Ureter (tissue), 1 donor: ENCODE data around the gene KCNK10. TPM values are rescaled to one million over a fixed set of nuclear protein-coding genes. Genes with fewer than 3 reads are reported as not detected.
A peak's percentile ranks its signal among the peaks of the same experiment; 100 is the strongest.

Source experiments
- DNase-seq: peaks from one replicate; pipeline ENCODE4 v3.0.0-alpha.2; 2020; ENCODE audit warnings: low spot score
- total RNA-seq: library from RNA; stranded (reverse); gene quantifications from one replicate; pipeline ENCODE4 v1.2.4, GENCODE V29; 2023
- donor health status: DM: yes; HTN: yes; CAD: no.

Gene KCNK10
- total RNA-seq, 1 donor from 2014 or later, result not detected

DNA sequence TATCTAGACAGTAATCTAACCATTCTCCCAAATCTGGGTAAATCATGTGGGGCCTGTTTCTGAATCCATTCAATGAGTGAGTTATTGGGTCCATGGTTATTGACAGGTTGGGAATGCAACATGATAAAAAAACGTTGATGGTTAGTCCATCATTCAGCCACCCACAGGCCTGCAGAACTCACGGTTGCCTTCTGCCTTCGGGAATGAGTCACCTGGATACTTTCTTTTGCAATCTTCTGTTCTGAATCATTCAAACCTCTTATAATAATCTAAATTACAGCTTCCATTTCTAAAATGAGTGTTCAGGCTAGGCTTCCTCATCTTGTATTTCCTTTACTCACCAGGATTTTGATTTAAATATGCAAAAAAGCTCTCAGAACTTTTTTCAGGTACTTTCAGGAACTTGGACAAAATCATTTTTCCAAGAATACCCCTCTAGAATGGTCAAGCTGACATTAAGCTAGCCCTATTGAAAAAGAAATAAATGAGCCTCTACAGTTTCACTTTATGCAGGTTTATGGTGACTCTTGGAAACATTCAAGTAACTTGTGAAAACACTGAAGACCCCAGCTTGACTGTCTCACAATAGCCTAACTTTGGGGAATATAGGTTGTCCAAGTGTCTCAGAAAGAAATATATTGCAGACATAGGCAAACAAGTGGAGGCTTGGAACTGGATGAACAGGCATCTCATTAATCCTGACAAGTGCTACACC is 94.4 kb downstream of the KCNK10 start:
- DNase-seq, result no peak

DNA sequence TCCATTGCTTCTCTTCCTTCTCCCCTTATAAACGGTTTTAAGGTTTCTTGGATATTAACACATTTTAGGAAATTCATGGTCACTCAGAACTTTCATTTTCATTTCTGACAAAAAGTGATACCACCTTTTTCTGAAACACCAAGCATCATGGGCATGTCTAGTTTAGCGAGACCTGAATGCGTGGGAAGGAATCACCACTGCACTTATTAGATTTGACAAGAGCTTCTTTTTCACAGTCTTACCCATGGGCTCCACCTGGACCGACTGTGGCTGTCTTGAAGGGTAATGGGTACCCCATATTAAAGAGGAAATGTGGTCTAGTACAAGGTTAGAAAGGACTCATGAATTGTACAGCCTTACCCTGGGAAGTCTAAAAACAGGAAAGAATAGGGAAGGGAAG is 95.4 kb downstream of the KCNK10 start:
- DNase-seq, result no peak

DNA sequence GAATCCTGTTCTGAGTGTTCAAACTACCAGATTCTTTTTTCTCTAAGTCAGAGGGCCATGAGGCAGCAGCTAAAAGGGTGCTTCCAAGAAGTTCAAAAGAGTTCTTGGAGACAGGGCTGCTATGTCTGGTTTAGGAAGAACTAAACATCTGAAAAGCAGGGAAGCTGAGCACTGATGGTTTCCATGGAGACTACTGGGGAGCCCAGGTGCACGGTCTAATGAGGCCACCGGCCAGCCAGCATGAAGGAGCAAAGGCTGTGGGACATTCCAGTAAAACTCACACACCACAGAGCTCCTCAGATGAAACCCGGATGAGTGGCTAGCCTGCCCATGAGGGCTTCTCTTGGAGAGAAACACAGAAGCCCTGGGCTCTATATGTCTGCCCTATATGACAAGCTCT is 97.3 kb downstream of the KCNK10 start:
- DNase-seq, result no peak

DNA sequence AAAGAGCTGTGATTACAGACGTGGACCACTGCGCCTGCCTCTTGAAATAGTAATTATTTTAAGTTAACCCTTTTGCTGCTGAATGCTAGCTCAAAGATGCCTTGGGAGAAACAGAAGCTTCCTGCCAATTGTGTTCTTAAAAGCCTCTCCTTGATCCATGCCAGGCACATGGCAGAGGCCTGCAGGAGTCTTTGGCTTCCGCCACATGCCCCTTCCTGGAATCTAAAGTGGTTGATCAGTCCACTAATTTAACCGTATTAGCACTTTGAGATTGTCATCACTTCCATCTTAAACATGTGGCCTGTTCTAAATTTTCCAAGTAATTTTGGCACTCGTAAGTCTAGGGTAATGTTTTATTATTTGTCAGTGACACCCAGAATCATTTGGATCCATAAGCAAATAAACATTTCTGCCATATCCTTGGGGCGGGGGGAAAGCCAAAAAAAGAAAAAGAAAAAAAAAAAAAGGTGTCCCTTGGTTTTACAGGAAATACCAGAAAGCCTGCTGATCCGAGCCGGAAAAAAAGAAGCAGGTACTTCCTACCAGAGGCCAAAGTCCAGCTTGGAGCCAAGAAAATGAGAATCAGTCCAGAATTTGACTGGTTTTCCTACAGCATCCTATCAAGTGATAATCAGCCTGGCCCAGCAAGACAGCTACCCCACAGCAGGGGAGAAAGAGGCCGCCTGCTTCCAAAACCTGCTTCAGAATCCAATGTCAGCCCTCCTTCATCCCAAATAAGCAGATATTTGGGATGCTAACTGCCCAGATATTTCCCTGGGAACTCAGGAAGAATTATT is 104.8 kb downstream of the KCNK10 start:
- no peak for DNase-seq

DNA sequence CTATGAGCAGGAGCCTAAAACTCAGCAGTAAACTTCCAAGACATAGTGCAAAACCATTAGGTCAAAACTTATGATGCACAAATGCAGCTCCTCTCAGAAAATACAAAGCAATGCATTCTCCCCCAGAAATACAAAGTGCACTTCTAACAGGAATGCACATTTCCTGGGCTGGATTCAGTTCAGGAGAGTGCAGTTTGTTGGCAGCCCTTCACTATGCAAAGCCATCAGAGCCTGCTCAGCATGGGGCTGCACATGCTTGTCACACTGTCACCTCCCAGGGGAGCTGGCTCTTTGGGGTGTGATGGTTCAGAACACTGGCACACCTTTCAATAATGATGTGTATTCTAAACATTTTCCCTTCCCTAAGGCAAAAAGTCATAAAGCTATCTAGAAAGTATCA is 110.4 kb downstream of the KCNK10 start:
- DNase-seq, result no peak

DNA sequence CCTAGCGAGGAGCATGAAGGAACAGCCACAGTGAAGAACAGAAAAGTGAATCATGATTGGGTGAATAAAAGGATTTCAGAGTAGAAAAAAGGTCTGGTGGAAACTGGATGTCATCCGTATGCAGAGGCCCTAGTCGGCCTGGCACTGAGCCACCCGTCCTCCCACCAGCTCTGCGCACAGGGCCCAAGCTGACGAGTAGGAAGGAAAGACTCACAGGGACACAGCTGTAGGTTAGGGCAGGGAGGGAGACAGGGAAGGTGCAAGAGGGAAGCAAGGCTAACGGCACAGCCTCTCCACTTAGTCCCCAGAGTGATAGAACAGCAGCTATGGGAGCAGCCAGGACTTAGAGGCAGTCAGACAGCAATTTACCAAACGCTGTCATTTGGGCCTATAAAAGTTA is 112.6 kb downstream of the KCNK10 start:
- DNase-seq, result no peak

DNA sequence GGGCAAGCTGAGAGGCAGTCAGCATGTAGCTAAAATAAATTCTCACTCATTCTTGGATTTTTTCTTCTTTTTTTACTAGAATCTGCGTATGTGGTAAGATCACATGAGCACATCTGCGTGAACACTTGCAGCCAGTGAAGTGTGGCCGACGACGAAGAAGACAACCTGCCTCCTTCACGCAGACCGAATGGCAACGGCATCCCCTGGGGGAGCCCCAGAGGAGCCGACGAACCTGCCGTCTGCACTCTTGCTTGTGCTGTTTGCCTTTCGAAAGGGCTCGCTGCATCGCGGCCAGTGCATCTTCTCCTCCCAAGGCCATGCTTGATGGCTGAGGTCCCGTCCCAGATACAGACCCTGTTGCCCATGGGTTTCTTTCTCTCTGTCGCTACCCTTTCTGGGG is 113.8 kb downstream of the KCNK10 start:
- DNase-seq, result no peak

DNA sequence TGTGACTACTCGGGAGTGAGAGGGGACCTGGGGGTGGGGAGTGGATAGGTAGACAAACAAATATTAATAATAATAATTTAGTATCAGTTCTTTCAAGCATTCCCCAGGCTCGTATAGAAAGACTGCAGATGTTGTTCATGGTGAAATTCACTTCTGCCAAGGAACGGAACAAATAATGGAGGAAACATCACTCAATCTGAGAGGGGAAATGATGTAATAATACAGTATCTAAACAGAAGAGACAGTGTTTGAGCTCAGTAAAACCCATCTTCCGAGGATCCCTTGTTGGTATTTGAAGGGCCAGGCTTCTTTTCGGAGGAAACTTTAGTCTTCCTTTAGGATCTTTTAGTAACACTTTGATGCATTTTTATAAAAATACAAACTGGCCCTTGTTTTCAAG is 114.2 kb downstream of the KCNK10 start:
- DNase-seq, result no peak

DNA sequence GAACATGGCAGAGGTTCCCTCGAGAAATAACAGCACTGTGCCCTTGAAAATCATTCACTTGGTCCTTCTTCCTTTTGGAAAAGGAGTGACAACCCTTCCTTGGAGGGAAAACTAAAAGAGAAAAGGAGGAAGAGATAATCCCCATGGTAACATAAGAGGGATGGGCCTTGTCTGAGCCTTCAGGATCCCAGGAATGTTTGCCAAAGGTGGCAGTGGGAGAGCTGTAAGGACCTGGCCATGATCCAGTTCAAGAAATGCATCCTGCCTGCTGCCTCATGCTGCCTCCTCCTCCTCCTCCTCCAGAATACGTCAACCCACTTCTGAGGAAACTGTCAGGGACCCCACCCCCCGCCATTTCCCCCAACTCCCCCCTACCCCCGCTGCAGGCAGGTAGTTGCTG is 118.8 kb downstream of the KCNK10 start:
- DNase-seq, result no peak

DNA sequence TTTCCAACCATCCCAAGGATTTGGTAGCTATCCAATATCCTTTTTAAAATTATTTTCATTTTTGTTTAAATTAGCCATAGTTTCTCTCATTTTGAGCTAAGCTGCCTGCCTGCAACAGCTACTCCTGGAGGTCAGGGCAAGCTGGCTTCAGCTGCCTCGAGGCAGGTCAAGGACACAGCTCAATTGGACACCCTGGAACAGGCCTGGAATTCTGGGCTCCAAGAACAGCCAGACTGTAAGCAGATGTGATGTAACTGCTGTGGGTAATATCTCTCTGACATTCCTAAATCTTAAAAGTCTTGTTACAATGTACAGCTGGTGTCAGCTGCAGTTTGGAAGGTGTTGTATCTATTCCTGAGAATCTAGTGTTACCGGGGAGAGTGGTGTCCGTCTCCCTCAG is 119.8 kb downstream of the KCNK10 start:
- no peak for DNase-seq

DNA sequence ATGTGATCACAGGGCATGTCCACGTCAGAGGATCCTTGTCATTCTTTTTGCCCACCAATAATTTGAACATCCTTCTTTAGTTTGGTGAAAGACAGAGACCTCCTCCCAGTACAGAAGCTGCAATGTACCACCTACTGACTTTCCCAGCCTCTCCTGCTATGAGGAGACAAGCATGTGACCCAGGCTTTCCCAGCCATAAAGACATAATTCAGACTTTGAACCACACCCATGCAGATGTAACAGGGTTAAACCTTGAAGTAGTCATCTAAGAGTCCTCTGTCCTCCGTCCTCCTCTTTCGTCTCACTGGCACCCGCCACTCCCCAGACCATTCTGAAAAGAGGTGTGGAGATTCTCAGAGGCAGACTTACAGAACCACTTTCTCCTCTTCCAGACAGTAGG is 120.8 kb downstream of the KCNK10 start:
- DNase-seq, result no peak

DNA sequence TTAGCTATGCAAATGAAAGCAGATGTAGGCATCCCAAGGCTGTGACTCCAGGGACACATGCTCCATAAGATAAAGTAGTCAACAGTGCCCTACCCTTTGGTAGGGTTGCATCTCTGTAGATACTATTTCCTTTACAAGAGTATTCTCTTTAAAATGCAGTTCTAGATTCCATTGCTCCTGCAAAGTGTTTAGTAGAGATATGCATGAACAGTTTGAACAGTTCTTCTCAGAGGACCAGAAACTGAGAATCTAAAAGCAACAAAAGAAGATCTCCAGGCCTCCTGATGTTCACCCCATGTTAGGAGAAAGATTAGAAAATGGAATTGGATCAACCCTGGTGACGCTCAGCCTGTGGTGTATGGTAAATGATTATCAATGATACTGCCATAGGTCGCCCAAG is 121.2 kb downstream of the KCNK10 start:
- DNase-seq, result no peak

DNA sequence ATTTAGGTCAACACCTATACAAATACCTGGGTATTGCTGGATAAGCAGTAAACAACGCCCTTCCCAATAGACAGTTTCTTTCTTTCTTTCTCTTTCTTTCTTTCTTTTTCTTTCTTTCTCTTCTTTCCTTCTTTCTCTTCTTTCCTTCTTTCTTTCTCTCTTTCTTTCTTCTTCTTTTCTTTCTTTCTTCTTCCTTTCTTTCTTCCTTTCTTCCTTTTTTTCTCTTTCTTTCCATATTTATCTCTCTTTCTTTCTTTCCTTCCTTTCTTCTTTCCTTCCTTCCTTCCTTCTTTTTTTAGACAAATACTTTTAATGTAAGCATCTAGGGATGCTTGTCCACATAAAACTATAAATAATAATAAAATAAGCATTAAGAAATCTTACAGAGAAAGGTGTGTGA is 123.2 kb downstream of the KCNK10 start:
- DNase-seq, result no peak

DNA sequence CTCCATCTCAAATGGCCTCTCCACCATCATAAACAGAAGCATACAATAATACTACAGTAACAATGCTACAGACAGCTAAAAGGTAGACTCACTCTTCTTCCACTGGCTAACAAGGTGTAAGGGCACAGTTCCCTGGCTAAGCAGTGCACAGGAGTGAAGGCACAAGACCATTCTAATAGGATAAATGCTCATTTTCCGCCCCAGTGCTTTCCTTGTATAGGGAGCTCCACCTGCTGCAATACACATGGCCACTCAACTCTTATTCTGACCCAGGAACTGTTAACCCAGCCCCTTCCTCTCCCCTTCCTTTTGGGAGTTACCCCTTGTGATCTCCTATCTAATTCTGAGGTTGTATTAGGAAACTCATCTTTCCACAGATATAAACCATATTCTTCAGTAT is 124.6 kb downstream of the KCNK10 start:
- no peak for DNase-seq

DNA sequence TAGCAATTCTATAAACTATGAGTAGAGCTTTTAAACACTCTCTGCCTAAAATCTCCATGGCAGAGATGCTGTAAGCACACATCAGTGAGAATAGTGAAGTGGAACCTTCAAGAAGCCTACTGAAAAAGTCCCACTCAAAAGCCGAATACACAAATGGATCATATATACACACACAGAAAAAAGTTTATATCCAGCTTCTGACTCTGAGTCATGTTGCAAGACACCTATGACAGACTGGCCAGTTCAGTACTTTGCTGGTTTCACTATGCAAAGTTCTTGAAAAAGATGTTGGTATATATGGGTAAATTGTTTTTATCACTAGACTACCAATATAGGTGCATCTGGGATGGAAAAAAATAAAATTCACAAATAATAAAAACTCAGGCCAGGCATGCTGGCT is 126.1 kb downstream of the KCNK10 start:
- DNase-seq, result no peak

DNA sequence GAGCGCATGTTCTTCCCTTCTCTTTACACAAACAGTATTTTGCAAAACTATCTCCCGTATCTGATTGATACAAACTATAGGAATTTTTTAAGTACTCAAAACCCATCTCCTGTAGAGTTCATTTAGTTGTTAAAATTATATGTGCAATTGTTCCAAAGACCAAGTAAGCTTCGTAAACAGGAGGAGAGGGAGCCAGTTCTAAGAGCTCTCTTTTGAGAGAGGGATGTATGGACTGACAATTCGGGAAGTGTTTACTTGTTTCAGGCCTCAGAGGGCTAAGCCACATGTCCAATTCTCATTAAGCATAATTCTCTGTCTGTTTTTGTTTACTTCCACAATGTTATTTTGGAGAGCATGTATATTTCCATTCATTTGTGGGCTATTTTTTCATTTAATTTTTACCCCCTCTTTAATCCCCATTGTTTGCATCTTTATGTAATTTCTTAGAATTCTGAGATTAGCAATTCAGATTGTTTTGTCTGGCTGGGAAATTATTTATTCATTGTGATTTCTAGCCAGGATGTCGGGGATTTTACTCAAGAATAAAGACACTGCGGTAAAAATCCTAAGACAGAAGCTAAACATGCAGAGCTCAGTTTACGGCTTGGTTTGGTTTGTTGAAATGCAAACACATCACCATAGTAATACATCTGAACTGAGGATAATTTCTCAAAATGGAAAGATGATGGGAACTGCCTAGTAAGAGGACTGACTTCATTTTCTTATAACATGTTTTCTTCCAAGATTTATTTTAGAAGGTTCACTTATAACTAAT is 126.8 kb downstream of the KCNK10 start:
- no peak for DNase-seq

DNA sequence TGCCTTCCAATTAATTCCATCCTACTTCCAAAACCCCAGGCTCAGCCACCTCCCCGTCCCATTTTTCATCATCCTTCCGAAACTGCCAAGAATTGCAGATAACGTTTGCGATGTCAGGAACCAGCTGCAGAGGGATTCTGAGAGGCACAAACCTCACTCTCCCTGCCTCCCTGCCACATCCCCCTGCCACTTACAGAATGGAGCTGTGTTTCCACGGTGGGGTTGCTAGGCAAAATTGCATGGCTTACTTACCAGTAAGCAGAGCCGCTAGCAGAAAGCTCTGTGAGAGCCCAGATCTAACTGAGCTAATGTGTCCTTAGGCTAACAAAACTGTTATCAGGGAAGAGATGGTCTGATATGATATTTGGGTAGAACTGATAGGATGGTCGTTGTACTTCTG is 127.4 kb downstream of the KCNK10 start:
- no peak for DNase-seq

DNA sequence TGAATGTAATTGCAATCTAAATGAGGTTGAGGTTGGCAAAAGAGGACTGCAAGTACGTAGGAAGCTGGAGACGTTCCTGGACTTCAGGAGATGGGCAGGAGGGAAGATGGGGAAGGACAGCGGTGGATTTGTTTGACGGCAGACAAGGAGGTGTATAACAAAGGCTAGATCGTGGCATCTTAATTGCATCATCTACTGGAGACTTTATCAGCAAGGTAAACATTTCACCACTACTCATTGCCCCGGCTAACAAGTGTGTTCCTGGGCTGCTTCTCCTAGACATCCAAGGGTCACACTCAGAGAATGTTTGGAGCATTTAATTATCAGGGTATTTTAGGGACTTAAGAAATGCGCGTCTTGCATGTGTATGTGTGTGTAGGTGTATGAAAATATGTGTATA is 128.5 kb downstream of the KCNK10 start:
- DNase-seq, result no peak

DNA sequence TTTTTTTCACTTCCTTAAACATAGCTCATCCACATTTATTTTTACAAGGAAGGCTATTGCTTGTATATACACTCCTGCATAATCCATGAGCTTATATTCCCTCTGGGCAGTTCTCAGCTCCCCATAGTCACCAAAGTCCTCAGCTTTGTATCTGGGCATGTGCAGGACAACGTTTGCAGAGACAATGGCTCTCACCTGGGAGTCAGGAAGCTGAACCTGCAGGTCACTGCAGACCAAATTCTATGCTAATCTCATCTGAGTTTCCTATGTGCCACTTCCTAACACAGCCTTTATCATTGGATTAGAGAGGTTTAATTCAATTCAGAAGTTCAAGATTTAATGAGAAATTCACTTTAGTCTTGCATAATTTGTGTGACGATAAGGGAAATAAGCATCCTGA is 131.5 kb downstream of the KCNK10 start:
- no peak for DNase-seq

DNA sequence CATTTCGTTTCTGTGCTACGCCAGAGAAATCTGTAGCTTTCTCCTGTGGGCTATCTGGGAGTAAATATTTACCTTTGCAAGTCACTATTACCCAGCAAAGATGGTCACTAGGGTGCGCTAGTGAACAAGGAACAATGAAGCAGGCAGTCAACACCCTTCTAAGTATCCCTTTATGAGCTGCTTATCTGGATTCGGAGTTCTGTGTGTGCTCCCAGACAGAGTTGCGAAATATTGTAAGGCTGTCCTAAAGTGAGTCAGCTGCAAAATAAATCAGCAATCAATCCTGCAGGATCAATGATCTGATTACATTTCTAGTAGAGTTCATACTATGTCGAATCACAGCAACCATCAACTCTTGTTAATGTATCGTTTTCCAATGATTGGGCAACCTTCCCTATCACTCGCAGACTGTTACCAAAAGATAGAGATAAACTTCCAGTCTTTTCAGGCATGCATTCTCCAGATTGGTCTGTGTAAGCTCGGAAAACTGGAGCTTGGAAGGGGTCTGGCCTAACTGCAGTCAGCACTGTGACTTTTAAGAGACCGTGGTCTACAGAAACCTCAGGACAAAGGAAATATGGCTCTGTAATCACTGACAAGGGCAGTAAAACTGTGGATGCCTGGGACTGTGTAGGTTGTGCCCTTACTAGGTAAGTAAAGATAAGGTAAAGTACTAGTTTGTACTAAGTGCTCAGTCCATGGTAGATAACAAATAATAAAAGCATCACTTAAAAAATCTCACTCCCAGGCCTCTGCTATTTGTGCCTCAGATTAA is 133.5 kb downstream of the KCNK10 start:
- DNase-seq, result peak; percentile 84

DNA sequence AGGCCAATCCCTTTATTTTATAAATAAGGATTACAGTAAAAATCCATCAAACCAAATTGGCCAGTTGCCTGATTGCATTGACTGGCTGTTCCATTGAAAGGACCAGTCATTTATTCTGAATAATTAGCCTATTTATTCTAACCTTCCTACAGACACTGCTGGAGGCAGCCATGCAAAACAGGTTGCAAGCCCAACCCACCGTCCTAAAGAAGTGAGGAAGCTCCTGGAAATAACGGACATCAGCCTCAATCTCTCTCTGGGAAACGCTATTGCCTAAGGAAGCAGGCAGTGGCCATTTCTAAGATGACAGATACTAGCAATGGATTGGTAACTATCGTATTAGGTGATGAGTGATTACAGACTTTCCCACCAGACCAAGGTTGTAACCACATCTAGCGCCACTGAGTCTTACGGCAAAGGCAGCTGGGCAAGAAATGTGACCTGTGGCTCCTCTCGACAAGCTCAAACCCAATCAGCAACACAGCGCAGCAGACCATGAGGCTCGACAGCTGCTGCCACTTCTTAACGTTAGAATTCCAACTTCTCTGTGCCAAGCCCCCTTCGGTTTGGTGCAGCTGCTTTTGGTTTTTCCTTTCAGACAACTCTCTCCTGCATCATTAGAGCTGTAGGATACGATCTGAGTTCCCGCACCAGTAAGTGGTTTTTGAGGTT is 134.2 kb downstream of the KCNK10 start:
- no peak for DNase-seq
